IMR-90 (cell line): ENCODE data around the gene OGT. TPM values are rescaled to one million over a fixed set of nuclear protein-coding genes. Genes with fewer than 3 reads are reported as not detected.
A peak's percentile ranks its signal among the peaks of the same experiment; 100 is the strongest.

ENCODE experiments used
- ATAC-seq: fragments of 200-7000 bp; cut with Tn5 transposase; 2 replicates; pipeline ENCODE4 v1.9.1; 2020; ENCODE audit warnings: low read depth, mild to moderate bottlenecking, moderate library complexity
- BruUV-seq: library from RNA; stranded (reverse); fragments of 400-500 nt; replicated peaks from 2 replicates; lab custom pipeline; 2021; lab: Mats Ljungman, UMichigan
- CTCF ChIA-PET: fragments of 300-600 bp; formaldehyde crosslinking; extraction: SDS; loops from one replicate; lab custom pipeline; 2021; ENCODE audit warnings: antibody characterized with exemption; lab: Yijun Ruan, JAX
- POLR2A ChIA-PET: fragments of 300-600 bp; sonication (Branson Sonifier 250); formaldehyde crosslinking; loops from one replicate; lab custom pipeline; 2022; ENCODE audit warnings: antibody characterized with exemption; ENCODE audit not compliant: unreplicated experiment; lab: Charles Lee
- DNase-seq: peaks from one replicate; pipeline ENCODE4 v3.0.0; 2013
- H2AFZ ChIP-seq: replicated peaks from 2 replicates; pipeline ENCODE3; 2013; ENCODE audit warnings: low read length, mild to moderate bottlenecking; ENCODE audit not compliant: poor library complexity
- H2AK5ac ChIP-seq: 2 replicates; pipeline ENCODE4 v1.6.1; 2013; ENCODE audit warnings: low read depth, low read length, inconsistent platforms
- H2AK9ac ChIP-seq: replicated peaks from 2 replicates; pipeline ENCODE3; 2013; ENCODE audit warnings: mild to moderate bottlenecking, low read depth, low read length, moderate library complexity; ENCODE audit not compliant: poor library complexity
- H2BK120ac ChIP-seq: 2 replicates; pipeline ENCODE4 v1.6.1; 2013; ENCODE audit warnings: low read depth, low read length, inconsistent platforms
- H2BK15ac ChIP-seq: 3 replicates; pipeline ENCODE4 v1.6.1; 2013; ENCODE audit warnings: low read depth, low read length, inconsistent platforms
- H2BK20ac ChIP-seq: 2 replicates; pipeline ENCODE4 v1.6.1; 2013; ENCODE audit warnings: low read depth, mild to moderate bottlenecking, inconsistent platforms, low read length, moderate library complexity
- H2BK5ac ChIP-seq: 2 replicates; pipeline ENCODE4 v1.6.1; 2013; ENCODE audit warnings: mild to moderate bottlenecking, low read depth, low read length, inconsistent platforms; ENCODE audit not compliant: poor library complexity, severe bottlenecking
- H3K14ac ChIP-seq: replicated peaks from 2 replicates; pipeline ENCODE4 v1.6.1; 2013; ENCODE audit warnings: low read depth, low read length, inconsistent platforms
- H3K18ac ChIP-seq: 2 replicates; pipeline ENCODE4 v1.6.1; 2013; ENCODE audit warnings: low read depth, low read length, control low read depth
- H3K23ac ChIP-seq: 2 replicates; pipeline ENCODE4 v1.6.1; 2013; ENCODE audit warnings: low read depth, low read length, inconsistent platforms
- H3K27ac ChIP-seq: 2 replicates; pipeline ENCODE4 v1.5.1; 2013; ENCODE audit warnings: mild to moderate bottlenecking, control low read depth, low read length; ENCODE audit not compliant: insufficient read depth
- H3K27me3 ChIP-seq: 2 replicates; pipeline ENCODE4 v1.6.1; 2013; ENCODE audit warnings: low read length; ENCODE audit not compliant: control insufficient read depth, insufficient read depth
- H3K36me3 ChIP-seq: 2 replicates; pipeline ENCODE4 v1.6.1; 2013; ENCODE audit warnings: low read length, mixed read lengths; ENCODE audit not compliant: control insufficient read depth, insufficient read depth
- H3K4ac ChIP-seq: 2 replicates; pipeline ENCODE4 v1.6.1; 2013; ENCODE audit warnings: low read depth, low read length, inconsistent platforms
- H3K4me1 ChIP-seq: 2 replicates; pipeline ENCODE4 v1.6.1; 2013; ENCODE audit warnings: low read length, mixed read lengths; ENCODE audit not compliant: control insufficient read depth, insufficient read depth
- H3K4me2 ChIP-seq: 2 replicates; pipeline ENCODE4 v1.6.1; 2013; ENCODE audit warnings: low read depth, mild to moderate bottlenecking, control low read depth, low read length, moderate library complexity
- H3K4me3 ChIP-seq: 2 replicates; pipeline ENCODE4 v1.5.1; 2013; ENCODE audit warnings: low read depth, mild to moderate bottlenecking, control low read depth, low read length, moderate library complexity; ENCODE audit not compliant: insufficient read depth
- H3K56ac ChIP-seq: 2 replicates; pipeline ENCODE4 v1.6.1; 2013; ENCODE audit warnings: low read length, inconsistent platforms; ENCODE audit not compliant: insufficient read depth; ENCODE audit errors: extremely low read depth
- H3K79me1 ChIP-seq, 2 experiments: 2 replicates each; pipeline ENCODE4 v1.6.1; 2013; ENCODE audit warnings: low read length in 2 of 2, inconsistent platforms in 1 of 2, low read depth in 1 of 2
- H3K9ac ChIP-seq: 2 replicates; pipeline ENCODE4 v1.6.1; 2013; ENCODE audit warnings: low read depth, low read length, control low read depth
- H3K9me1 ChIP-seq: 2 replicates; pipeline ENCODE4 v1.6.1; 2013; ENCODE audit warnings: low read length, inconsistent platforms; ENCODE audit not compliant: insufficient read depth
- H3K9me3 ChIP-seq: 2 replicates; pipeline ENCODE4 v1.6.1; 2013; ENCODE audit warnings: low read length; ENCODE audit not compliant: control insufficient read depth, insufficient read depth
- H4K20me1 ChIP-seq: 2 replicates; pipeline ENCODE4 v1.6.1; 2013; ENCODE audit warnings: low read length, inconsistent platforms; ENCODE audit not compliant: insufficient read depth
- H4K5ac ChIP-seq: 2 replicates; pipeline ENCODE4 v1.6.1; 2013; ENCODE audit warnings: mild to moderate bottlenecking, low read depth, low read length, control low read depth
- H4K8ac ChIP-seq, 2 experiments: 2 replicates each; pipeline ENCODE4 v1.6.1; 2013; ENCODE audit warnings: low read depth in 2 of 2, low read length in 2 of 2, control low read depth in 1 of 2, inconsistent platforms in 1 of 2
- H4K91ac ChIP-seq: 2 replicates; pipeline ENCODE4 v1.6.1; 2013; ENCODE audit warnings: low read depth, low read length, inconsistent platforms; ENCODE audit not compliant: insufficient read depth
- BHLHE40 ChIP-seq: fragments of 150-350 bp; IDR thresholded peaks from 2 replicates; pipeline ENCODE4 v1.6.1; 2016; ENCODE audit warnings: mild to moderate bottlenecking, low read depth, low read length
- CHD1 ChIP-seq: IDR thresholded peaks from 2 replicates; pipeline ENCODE4 v1.6.1; 2012; ENCODE audit warnings: low read depth, low read length, improper control_type of control experiment
- ELK1 ChIP-seq: fragments of 150-350 bp; IDR thresholded peaks from 2 replicates; pipeline ENCODE4 v1.6.1; 2016; ENCODE audit warnings: low read depth, mild to moderate bottlenecking, low read length, moderate library complexity, borderline replicate concordance
- FOS ChIP-seq: fragments of 150-350 bp; IDR thresholded peaks from 2 replicates; pipeline ENCODE4 v1.6.1; 2016; ENCODE audit warnings: low read depth, low read length
- MAFK ChIP-seq: IDR thresholded peaks from 2 replicates; pipeline ENCODE4 v1.6.1; 2012; ENCODE audit warnings: low read depth, low read length, improper control_type of control experiment
- MAZ ChIP-seq: IDR thresholded peaks from 2 replicates; pipeline ENCODE4 v1.6.1; 2012; ENCODE audit warnings: low read depth, mild to moderate bottlenecking, low read length, improper control_type of control experiment, moderate library complexity, borderline replicate concordance
- MXI1 ChIP-seq: IDR thresholded peaks from 2 replicates; pipeline ENCODE4 v1.6.1; 2012; ENCODE audit warnings: low read depth, mild to moderate bottlenecking, low read length, moderate library complexity, borderline replicate concordance
- POLR2A ChIP-seq: IDR thresholded peaks from 2 replicates; pipeline ENCODE4 v1.6.1; 2012; ENCODE audit warnings: mild to moderate bottlenecking, low read depth, low read length
- RAD21 ChIP-seq: IDR thresholded peaks from 2 replicates; pipeline ENCODE4 v1.6.1; 2012; ENCODE audit warnings: low read length, improper control_type of control experiment
- RCOR1 ChIP-seq: IDR thresholded peaks from 2 replicates; pipeline ENCODE4 v1.6.1; 2012; ENCODE audit warnings: mild to moderate bottlenecking, low read length, improper control_type of control experiment; ENCODE audit not compliant: insufficient replicate concordance
- RFX5 ChIP-seq: IDR thresholded peaks from 2 replicates; pipeline ENCODE4 v1.8.0; 2012; ENCODE audit warnings: low read depth, mild to moderate bottlenecking, low read length, moderate library complexity
- SMC3 ChIP-seq: fragments of 150-350 bp; IDR thresholded peaks from 2 replicates; pipeline ENCODE4 v1.6.1; 2016; ENCODE audit warnings: low read depth, mild to moderate bottlenecking, antibody characterized with exemption, low read length, moderate library complexity
- WGBS, 2 experiments: methylation state at CpG; one replicate each; pipeline versions ENCODE4 v1.1.5 to v1.1.7; 2013; ENCODE audit warnings: missing lambda C conversion rate in 2 of 2; ENCODE audit not compliant: insufficient read length in 1 of 2; ENCODE audit errors: extremely low coverage in 2 of 2; 5-methylcytosine and 5-hydroxymethylcytosine counted together
- dilution Hi-C: fragments of 300-500 bp; cut with HindIII; formaldehyde crosslinking; loops from one replicate; pipeline ENCODE4 v1.14.3; 2018; ENCODE audit warnings: low sequenced_read_pairs; ENCODE audit not compliant: unreplicated experiment
- in situ Hi-C: fragments of 300-500 bp; cut with MboI; formaldehyde crosslinking; loops from 3 replicates; pipeline ENCODE4 v1.14.3; 2019; ENCODE audit warnings: low sequenced_read_pairs, inconsistent platforms, mixed read lengths
- intact Hi-C: fragments of 100-400 bp; cut with micrococcal nuclease; formaldehyde crosslinking; loops from 2 replicates; pipeline ENCODE4 v1.10.0; 2022
- polyA plus RNA-seq, 3 experiments: library from polyadenylated mRNA; depleted of rRNA; stranded (reverse); fragments of >200 nt; gene quantifications; 2 replicates each; pipeline ENCODE4 v1.2.3, GENCODE V29; 2012; ENCODE audit warnings: low replicate concordance in 1 of 3
- total RNA-seq: library from RNA; depleted of rRNA; stranded (reverse); fragments of >200 nt; gene quantifications from 2 replicates; pipeline ENCODE4 v1.2.3, GENCODE V29; 2012
- TF ChIP-seq, protein P1 (sequence below): fragments of 150-350 bp; IDR thresholded peaks from 2 replicates; pipeline ENCODE4 v1.6.1; 2017; ENCODE audit warnings: mild to moderate bottlenecking, antibody characterized with exemption, low read length, low read depth
- TF ChIP-seq, protein P2 (sequence below): conservative IDR thresholded peaks from 2 replicates; pipeline ENCODE4 v1.5.1; 2012; ENCODE audit warnings: mild to moderate bottlenecking, low read depth, low read length, improper control_type of control experiment

The OGT gene
- total and polyA plus RNA-seq, 2 of the 4 experiments (the other 2 are of a cell fraction), result 80.7 to 113 TPM

DNA sequence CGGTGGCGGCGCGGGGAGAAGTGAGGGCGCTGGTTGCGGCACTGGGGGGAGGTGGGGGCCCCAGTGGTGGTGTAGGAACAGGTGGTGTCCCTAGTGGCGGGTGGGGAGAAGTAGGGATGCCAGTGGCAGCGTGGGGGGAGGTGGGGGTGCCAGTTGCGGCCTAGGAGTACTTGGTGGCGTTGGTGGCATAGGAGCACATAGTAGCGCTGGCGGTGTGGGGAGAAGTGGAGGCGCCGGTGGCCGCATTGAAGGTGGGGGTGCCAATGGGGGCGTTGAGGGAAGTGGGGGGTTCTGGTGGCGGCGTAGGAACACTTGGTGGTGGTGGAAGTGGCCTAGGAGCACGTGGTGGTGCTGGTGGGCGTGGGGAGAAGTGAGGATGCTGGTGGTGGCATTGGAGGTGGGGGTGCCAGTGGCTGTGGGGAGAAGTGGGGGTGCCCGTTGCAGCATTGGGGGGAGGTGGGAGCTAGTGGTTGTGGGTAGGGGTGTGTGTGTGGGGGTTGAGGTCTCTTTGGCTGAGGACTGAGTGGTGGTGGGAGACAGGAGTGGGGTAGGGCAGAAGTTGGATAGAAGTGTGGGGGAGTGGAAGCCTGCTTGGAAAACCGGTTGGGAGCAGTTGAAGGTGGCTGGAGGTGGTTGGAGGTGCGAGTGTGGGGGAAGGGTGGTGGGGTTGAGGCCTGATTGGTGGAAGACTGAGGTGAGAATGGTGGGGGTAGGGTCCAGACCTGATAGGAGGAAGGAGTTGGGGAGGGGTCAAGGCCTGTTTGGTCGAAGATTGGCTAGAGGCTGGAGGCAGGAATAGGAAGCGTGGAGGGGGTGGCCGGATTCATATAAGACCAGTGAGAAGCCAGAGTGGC is 46.5 kb downstream of the OGT start:
- H2AFZ ChIP-seq, result no peak overlapping the region
- ATAC-seq (no peak), DNase-seq (no peak)
- H4K5ac ChIP-seq, result no peak overlapping the region
- no peak overlapping the region for H3K9ac ChIP-seq
- no peak overlapping the region for H4K91ac ChIP-seq
- no peak overlapping the region for H2BK5ac ChIP-seq
- H4K8ac ChIP-seq, result no peak overlapping the region
- intact Hi-C loops (loop anchor here (10.0 kb wide), 1 partner anchor 195 kb away; no protein-coding TSS in a partner anchor), dilution Hi-C loops (no loop called here), in situ Hi-C loops (no loop called here)
- ChIA-PET CTCF (no interaction called here), POLR2A (no interaction called here)
- H2AK5ac ChIP-seq, result no peak overlapping the region
- WGBS, 2 experiments, result 76% methylated on average over 12 of the region's 26 CpGs; no CpG with 5 or more reads in 1 of the 2 experiments
- no peak overlapping the region for H3K4me2 ChIP-seq
- H3K4ac ChIP-seq, result no peak overlapping the region
- no peak overlapping the region for H2BK120ac ChIP-seq
- H2AK9ac ChIP-seq, result peak overlapping the region; percentile 72
- H3K14ac ChIP-seq, result no peak overlapping the region
- no peaks in the 10 kb centered on the region for H3K9me1 ChIP-seq
- H3K18ac ChIP-seq, result no peak overlapping the region
- no peak overlapping the region for H3K4me3 ChIP-seq
- H4K20me1 ChIP-seq, result no peaks in the 10 kb centered on the region; the same call in 1 of the 2 replicates
- no peaks in the 10 kb centered on the region for H3K9me3 ChIP-seq
- H3K79me1 ChIP-seq, result peaks cover 0 to 2% of the 10 kb centered on the region in 2 experiments; a peak in 2 of 4 replicates
- no peak overlapping the region for H3K56ac ChIP-seq
- peaks cover 4% of the 10 kb centered on the region; the same call in 1 of the 2 replicates for H3K36me3 ChIP-seq
- no peak overlapping the region for H2BK15ac ChIP-seq
- no TSS peak for BruUV-seq
- H2BK20ac ChIP-seq, result no peak overlapping the region
- no peaks in the 10 kb centered on the region for H3K4me1 ChIP-seq
- no peaks in the 10 kb centered on the region; the same call in 1 of the 2 replicates for H3K27me3 ChIP-seq
- H3K27ac ChIP-seq, result no peak overlapping the region
- H3K23ac ChIP-seq, result no peak overlapping the region
- TF ChIP-seq MXI1, result no peak
- no peak for TF ChIP-seq POLR2A
- no peak for TF ChIP-seq CHD1
- TF ChIP-seq RAD21, result no peak
- no peak for TF ChIP-seq MAFK
- TF ChIP-seq, protein P1, sequence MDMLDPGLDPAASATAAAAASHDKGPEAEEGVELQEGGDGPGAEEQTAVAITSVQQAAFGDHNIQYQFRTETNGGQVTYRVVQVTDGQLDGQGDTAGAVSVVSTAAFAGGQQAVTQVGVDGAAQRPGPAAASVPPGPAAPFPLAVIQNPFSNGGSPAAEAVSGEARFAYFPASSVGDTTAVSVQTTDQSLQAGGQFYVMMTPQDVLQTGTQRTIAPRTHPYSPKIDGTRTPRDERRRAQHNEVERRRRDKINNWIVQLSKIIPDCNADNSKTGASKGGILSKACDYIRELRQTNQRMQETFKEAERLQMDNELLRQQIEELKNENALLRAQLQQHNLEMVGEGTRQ, result no peak
- no peak for TF ChIP-seq MAZ
- TF ChIP-seq, protein P2, sequence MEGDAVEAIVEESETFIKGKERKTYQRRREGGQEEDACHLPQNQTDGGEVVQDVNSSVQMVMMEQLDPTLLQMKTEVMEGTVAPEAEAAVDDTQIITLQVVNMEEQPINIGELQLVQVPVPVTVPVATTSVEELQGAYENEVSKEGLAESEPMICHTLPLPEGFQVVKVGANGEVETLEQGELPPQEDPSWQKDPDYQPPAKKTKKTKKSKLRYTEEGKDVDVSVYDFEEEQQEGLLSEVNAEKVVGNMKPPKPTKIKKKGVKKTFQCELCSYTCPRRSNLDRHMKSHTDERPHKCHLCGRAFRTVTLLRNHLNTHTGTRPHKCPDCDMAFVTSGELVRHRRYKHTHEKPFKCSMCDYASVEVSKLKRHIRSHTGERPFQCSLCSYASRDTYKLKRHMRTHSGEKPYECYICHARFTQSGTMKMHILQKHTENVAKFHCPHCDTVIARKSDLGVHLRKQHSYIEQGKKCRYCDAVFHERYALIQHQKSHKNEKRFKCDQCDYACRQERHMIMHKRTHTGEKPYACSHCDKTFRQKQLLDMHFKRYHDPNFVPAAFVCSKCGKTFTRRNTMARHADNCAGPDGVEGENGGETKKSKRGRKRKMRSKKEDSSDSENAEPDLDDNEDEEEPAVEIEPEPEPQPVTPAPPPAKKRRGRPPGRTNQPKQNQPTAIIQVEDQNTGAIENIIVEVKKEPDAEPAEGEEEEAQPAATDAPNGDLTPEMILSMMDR, result no peak
- no peak for TF ChIP-seq RFX5
- no peak for TF ChIP-seq BHLHE40
- TF ChIP-seq FOS, result no peak
- no peak for TF ChIP-seq ELK1
- no peak for TF ChIP-seq SMC3
- TF ChIP-seq RCOR1, result no peak
